ENCODE results near the gene TBX21.
A peak's percentile ranks its signal among the peaks of the same experiment; 100 is the strongest.
"Not testable (repeated sequence)": the region's sequence is repeated elsewhere in the genome, so short reads cannot be mapped to it uniquely, and the experiment has no call there.

TBX21 gene

GRCh38 chr17:47727704-47728036 lies 5.4 kb upstream of the TBX21 start:
- Mint-ChIP-seq H3K4me3 (no peak overlapping the region), H3K9me3 (no peaks in the 10 kb centered on the region), H3K27me3 (ENCODE audit: low read depth) (no peaks in the 10 kb centered on the region), H3K27ac (no peak overlapping the region), H3K4me1 (ENCODE audit: low read depth) (peaks cover 37% of the 10 kb centered on the region), H3K36me3 (ENCODE audit: low read depth) (no peaks in the 10 kb centered on the region)
- DNase-seq (ENCODE audit: low spot score), result no peak

- H3K4me3 Mint-ChIP-seq, result no peak overlapping the region
- no peak overlapping the region for H3K27ac Mint-ChIP-seq
- H3K36me3 Mint-ChIP-seq (ENCODE audit: low read depth), result no peaks in the 10 kb centered on the region
- peaks cover 40% of the 10 kb centered on the region for H3K4me1 Mint-ChIP-seq (ENCODE audit: low read depth)
- no peak for DNase-seq (ENCODE audit: low spot score)
- no peaks in the 10 kb centered on the region for H3K27me3 Mint-ChIP-seq (ENCODE audit: low read depth)
- H3K9me3 Mint-ChIP-seq, result no peaks in the 10 kb centered on the region
Measured at GRCh38 chr17:47728214-47728877, 4.7 kb upstream of the TBX21 start.

- H3K4me1 Mint-ChIP-seq (ENCODE audit: low read depth), result peaks cover 42% of the 10 kb centered on the region
- H3K4me3 Mint-ChIP-seq, result no peak overlapping the region
- no peaks in the 10 kb centered on the region for H3K9me3 Mint-ChIP-seq
- peaks cover 2% of the 10 kb centered on the region for H3K27me3 Mint-ChIP-seq (ENCODE audit: low read depth)
- DNase-seq (ENCODE audit: low spot score), result no peak
- H3K36me3 Mint-ChIP-seq (ENCODE audit: low read depth), result no peaks in the 10 kb centered on the region
- H3K27ac Mint-ChIP-seq, result no peak overlapping the region
Measured at GRCh38 chr17:47729476-47729875, 3.6 kb upstream of the TBX21 start.

- peaks cover 2% of the 10 kb centered on the region for H3K27me3 Mint-ChIP-seq (ENCODE audit: low read depth)
- peaks cover 46% of the 10 kb centered on the region for H3K4me1 Mint-ChIP-seq (ENCODE audit: low read depth)
Measured at GRCh38 chr17:47730681-47731080, 2.4 kb upstream of the TBX21 start.

GRCh38 chr17:47731396-47731795 lies 1.6 kb upstream of the TBX21 start:
- H3K4me3 Mint-ChIP-seq, result no peak overlapping the region
- H3K9me3 Mint-ChIP-seq, result no peaks in the 10 kb centered on the region
- H3K4me1 Mint-ChIP-seq (ENCODE audit: low read depth), result peaks cover 46% of the 10 kb centered on the region
- H3K27me3 Mint-ChIP-seq (ENCODE audit: low read depth), result peaks cover 2% of the 10 kb centered on the region
- DNase-seq (ENCODE audit: low spot score), result no peak
- no peaks in the 10 kb centered on the region for H3K36me3 Mint-ChIP-seq (ENCODE audit: low read depth)
- H3K27ac Mint-ChIP-seq, result no peak overlapping the region

More at GRCh38 chr17:47730681-47731080, 2.4 kb upstream of the TBX21 start:
- no peaks in the 10 kb centered on the region for H3K9me3 Mint-ChIP-seq
- no peaks in the 10 kb centered on the region for H3K36me3 Mint-ChIP-seq (ENCODE audit: low read depth)
- no peak overlapping the region for H3K4me3 Mint-ChIP-seq
- H3K27ac Mint-ChIP-seq, result no peak overlapping the region
- no peak for DNase-seq (ENCODE audit: low spot score)

GRCh38 chr17:47732399-47733046 lies 513 bp upstream of the TBX21 start:
- H3K36me3 Mint-ChIP-seq (ENCODE audit: low read depth), result no peaks in the 10 kb centered on the region
- H3K27me3 Mint-ChIP-seq (ENCODE audit: low read depth), result peaks cover 2% of the 10 kb centered on the region
- no peaks in the 10 kb centered on the region for H3K9me3 Mint-ChIP-seq
- peaks cover 46% of the 10 kb centered on the region for H3K4me1 Mint-ChIP-seq (ENCODE audit: low read depth)
- peak overlapping the region; percentile 75 for H3K4me3 Mint-ChIP-seq
- H3K27ac Mint-ChIP-seq, result peak overlapping the region; percentile 47
- no peak for DNase-seq (ENCODE audit: low spot score)

- Mint-ChIP-seq H3K4me1 (ENCODE audit: low read depth) (peaks cover 43% of the 10 kb centered on the region), H3K9me3 (no peaks in the 10 kb centered on the region), H3K27me3 (ENCODE audit: low read depth) (peaks cover 2% of the 10 kb centered on the region), H3K36me3 (ENCODE audit: low read depth) (no peaks in the 10 kb centered on the region), H3K27ac (peak overlapping the region; percentile 92), H3K4me3 (peak overlapping the region; percentile 97)
- no peak for DNase-seq (ENCODE audit: low spot score)
Measured at GRCh38 chr17:47733674-47734410, 806 bp downstream of the TBX21 start.

GRCh38 chr17:47735139-47735464 lies 2.1 kb downstream of the TBX21 start:
- peaks cover 37% of the 10 kb centered on the region for H3K4me1 Mint-ChIP-seq (ENCODE audit: low read depth)
- no peaks in the 10 kb centered on the region for H3K36me3 Mint-ChIP-seq (ENCODE audit: low read depth)
- no peaks in the 10 kb centered on the region for H3K9me3 Mint-ChIP-seq
- no peak for DNase-seq (ENCODE audit: low spot score)
- H3K27ac Mint-ChIP-seq, result peak overlapping the region; percentile 92
- peak overlapping the region; percentile 97 for H3K4me3 Mint-ChIP-seq
- H3K27me3 Mint-ChIP-seq (ENCODE audit: low read depth), result peaks cover 2% of the 10 kb centered on the region

- peak; percentile 44 for DNase-seq (ENCODE audit: low spot score)
- Mint-ChIP-seq H3K9me3 (no peaks in the 10 kb centered on the region), H3K27ac (peak overlapping the region; percentile 92), H3K36me3 (ENCODE audit: low read depth) (no peaks in the 10 kb centered on the region), H3K4me1 (ENCODE audit: low read depth) (peaks cover 38% of the 10 kb centered on the region), H3K27me3 (ENCODE audit: low read depth) (peaks cover 2% of the 10 kb centered on the region), H3K4me3 (peak overlapping the region; percentile 97)
Measured at GRCh38 chr17:47735536-47736011, 2.5 kb downstream of the TBX21 start.

GRCh38 chr17:47736501-47737495 lies 3.8 kb downstream of the TBX21 start:
- DNase-seq (ENCODE audit: low spot score), result no peak
- Mint-ChIP-seq H3K9me3 (no peaks in the 10 kb centered on the region), H3K4me3 (peak overlapping the region; percentile 35), H3K36me3 (ENCODE audit: low read depth) (no peaks in the 10 kb centered on the region), H3K4me1 (ENCODE audit: low read depth) (peaks cover 48% of the 10 kb centered on the region), H3K27me3 (ENCODE audit: low read depth) (peaks cover 2% of the 10 kb centered on the region), H3K27ac (peak overlapping the region; percentile 51)

GRCh38 chr17:47738178-47738577 lies 5.1 kb downstream of the TBX21 start:
- Mint-ChIP-seq H3K4me3 (no peak overlapping the region), H3K27me3 (ENCODE audit: low read depth) (peaks cover 2% of the 10 kb centered on the region), H3K27ac (no peak overlapping the region), H3K36me3 (ENCODE audit: low read depth) (no peaks in the 10 kb centered on the region), H3K4me1 (ENCODE audit: low read depth) (peaks cover 40% of the 10 kb centered on the region), H3K9me3 (no peaks in the 10 kb centered on the region)
- no peak for DNase-seq (ENCODE audit: low spot score)

- Mint-ChIP-seq H3K9me3 (no peaks in the 10 kb centered on the region), H3K4me3 (no peak overlapping the region), H3K4me1 (ENCODE audit: low read depth) (peaks cover 37% of the 10 kb centered on the region), H3K27me3 (ENCODE audit: low read depth) (no peaks in the 10 kb centered on the region), H3K27ac (no peak overlapping the region), H3K36me3 (ENCODE audit: low read depth) (no peaks in the 10 kb centered on the region)
- no peak for DNase-seq (ENCODE audit: low spot score)
Measured at GRCh38 chr17:47739150-47739549, 6.1 kb downstream of the TBX21 start.

GRCh38 chr17:47739945-47740344 lies 6.9 kb downstream of the TBX21 start:
- not testable (repeated sequence) for H3K9me3 Mint-ChIP-seq; H3K4me3 Mint-ChIP-seq; H3K36me3 Mint-ChIP-seq (ENCODE audit: low read depth); H3K27ac Mint-ChIP-seq; DNase-seq (ENCODE audit: low spot score); H3K27me3 Mint-ChIP-seq (ENCODE audit: low read depth)
- H3K4me1 Mint-ChIP-seq (ENCODE audit: low read depth), result peaks cover 34% of the 10 kb centered on the region

Data from T-helper 2 cell treated with Interferon-gamma antibody and Interleukin-4, amounts not matched to agents 5 μg/mL and 100 μg/mL, for 36 hours (primary cell).